Measurements from ENCODE around the gene AMZ2. TPM values are rescaled to one million over a fixed set of nuclear protein-coding genes. Genes with fewer than 3 reads are reported as not detected.
A peak's percentile ranks its signal among the peaks of the same experiment; 100 is the strongest.
"Not testable (repeated sequence)": the region's sequence is repeated elsewhere in the genome, so short reads cannot be mapped to it uniquely, and the experiment has no call there.

AMZ2 gene
- 91.0 TPM for polyA plus RNA-seq (ENCODE audit: insufficient read length)
- long read RNA-seq, donor 1, transcript AMZ2-202 (7 exons, 2,402 nt) = major isoform, 20 of 64 reads
- long read RNA-seq, donor 1, transcript AMZ2-206 (6 exons, 2,257 nt) = major isoform, 20 of 64 reads
- long read RNA-seq, donor 1, partial matches to known transcripts = 22 of 64 reads
- long read RNA-seq, donor 1, other reads (novel, unspliced or antisense) = 0 of 64 reads
- long read RNA-seq, donor 2, transcript AMZ2-206 (6 exons, 2,257 nt) = minor isoform, 12 of 31 reads
- long read RNA-seq, donor 2, transcript AMZ2-202 (7 exons, 2,402 nt) = major isoform, 14 of 31 reads
- long read RNA-seq, donor 2, transcript AMZ2-203 (8 exons, 1,378 nt) = minor isoform, 5 of 31 reads
- long read RNA-seq, donor 2, partial matches to known transcripts = 0 of 31 reads
- long read RNA-seq, donor 2, other reads (novel, unspliced or antisense) = 0 of 31 reads
- long read RNA-seq, donor 3, transcript AMZ2-202 (7 exons, 2,402 nt) = minor isoform, 10 of 35 reads
- long read RNA-seq, donor 3, transcript AMZ2-206 (6 exons, 2,257 nt) = major isoform, 21 of 35 reads
- long read RNA-seq, donor 3, partial matches to known transcripts = 0 of 35 reads
- long read RNA-seq, donor 3, other reads (novel, unspliced or antisense) = 0 of 35 reads
- long read RNA-seq, donor 4, partial matches to known transcripts = 0 of 3 reads
- long read RNA-seq, donor 4, other reads (novel, unspliced or antisense) = 0 of 3 reads
- long read RNA-seq, donor 5, transcript AMZ2-206 (6 exons, 2,257 nt) = major isoform, 40 of 91 reads
- long read RNA-seq, donor 5, transcript AMZ2-203 (8 exons, 1,378 nt) = minor isoform, 7 of 91 reads
- long read RNA-seq, donor 5, transcript AMZ2-202 (7 exons, 2,402 nt) = minor isoform, 24 of 91 reads
- long read RNA-seq, donor 5, partial matches to known transcripts = 14 of 91 reads
- long read RNA-seq, donor 5, other reads (novel, unspliced or antisense) = 6 of 91 reads
- long read RNA-seq, donor 6, transcript AMZ2-202 (7 exons, 2,402 nt) = minor isoform, 14 of 54 reads
- long read RNA-seq, donor 6, transcript AMZ2-206 (6 exons, 2,257 nt) = major isoform, 20 of 54 reads
- long read RNA-seq, donor 6, partial matches to known transcripts = 17 of 54 reads
- long read RNA-seq, donor 6, other reads (novel, unspliced or antisense) = 0 of 54 reads
- long read RNA-seq, donor 7, transcript AMZ2-202 (7 exons, 2,402 nt) = major isoform, 35 of 74 reads
- long read RNA-seq, donor 7, transcript AMZ2-206 (6 exons, 2,257 nt) = minor isoform, 19 of 74 reads
- long read RNA-seq, donor 7, transcript AMZ2-203 (8 exons, 1,378 nt) = minor isoform, 6 of 74 reads
- long read RNA-seq, donor 7, partial matches to known transcripts = 13 of 74 reads
- long read RNA-seq, donor 7, other reads (novel, unspliced or antisense) = 0 of 74 reads
- long read RNA-seq, donor 8, transcript AMZ2-202 (7 exons, 2,402 nt) = major isoform, 5 of 15 reads
- long read RNA-seq, donor 8, partial matches to known transcripts = 5 of 15 reads
- long read RNA-seq, donor 8, other reads (novel, unspliced or antisense) = 0 of 15 reads

GRCh38 chr17:68247445-68248198, at the start of gene AMZ2:
Gene AMZ2 (plus strand): TSS chr17:68248043. CDS start chr17:68250188, 2,145 bp downstream.
- DNase-seq = peak; percentile 93

DNA sequence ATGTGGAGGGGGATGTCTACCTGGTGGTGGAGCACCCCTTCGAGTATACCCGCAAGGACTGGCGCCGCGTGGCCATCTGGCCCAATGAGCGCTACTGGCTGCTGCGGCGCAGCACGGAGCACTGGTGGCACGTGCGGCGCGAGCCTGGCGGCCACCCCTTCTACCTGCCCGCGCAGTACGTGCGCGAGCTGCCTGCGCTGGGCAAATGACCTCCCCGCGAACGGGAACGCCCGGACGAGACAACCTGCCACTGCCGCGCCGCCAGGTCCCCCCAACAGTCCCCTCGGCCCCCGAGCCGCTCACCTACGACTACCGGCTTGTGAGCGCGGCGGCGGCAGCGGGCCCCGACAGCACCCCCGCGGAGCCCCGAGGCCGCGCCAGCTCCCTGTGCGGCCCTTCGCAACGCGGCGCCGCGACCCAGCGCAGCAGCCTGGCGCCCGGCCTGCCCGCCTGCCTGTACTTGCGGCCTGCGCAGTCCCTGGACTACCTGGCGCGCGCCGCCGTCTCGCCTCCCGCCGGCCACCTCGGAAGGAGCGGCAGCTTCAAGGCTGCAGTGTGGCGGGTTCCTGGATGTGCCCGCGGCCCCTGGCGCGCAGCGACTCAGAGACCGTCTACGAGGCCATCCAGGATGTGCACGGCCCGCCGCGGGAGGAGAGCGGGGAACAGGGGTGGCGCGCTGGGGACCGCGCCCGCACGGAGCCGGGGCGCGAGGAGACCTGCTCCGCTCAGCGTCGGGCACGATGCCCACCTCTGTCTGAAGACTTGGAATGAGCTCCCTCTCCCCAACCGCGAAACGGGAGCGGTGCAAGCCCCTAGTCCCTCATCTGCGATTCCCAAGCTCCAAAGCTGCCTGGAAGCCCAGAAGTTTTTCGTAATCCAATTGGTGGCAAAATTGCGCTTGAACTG, 48.7 kb upstream of the AMZ2 start:
- DNase-seq = no peak

DNA sequence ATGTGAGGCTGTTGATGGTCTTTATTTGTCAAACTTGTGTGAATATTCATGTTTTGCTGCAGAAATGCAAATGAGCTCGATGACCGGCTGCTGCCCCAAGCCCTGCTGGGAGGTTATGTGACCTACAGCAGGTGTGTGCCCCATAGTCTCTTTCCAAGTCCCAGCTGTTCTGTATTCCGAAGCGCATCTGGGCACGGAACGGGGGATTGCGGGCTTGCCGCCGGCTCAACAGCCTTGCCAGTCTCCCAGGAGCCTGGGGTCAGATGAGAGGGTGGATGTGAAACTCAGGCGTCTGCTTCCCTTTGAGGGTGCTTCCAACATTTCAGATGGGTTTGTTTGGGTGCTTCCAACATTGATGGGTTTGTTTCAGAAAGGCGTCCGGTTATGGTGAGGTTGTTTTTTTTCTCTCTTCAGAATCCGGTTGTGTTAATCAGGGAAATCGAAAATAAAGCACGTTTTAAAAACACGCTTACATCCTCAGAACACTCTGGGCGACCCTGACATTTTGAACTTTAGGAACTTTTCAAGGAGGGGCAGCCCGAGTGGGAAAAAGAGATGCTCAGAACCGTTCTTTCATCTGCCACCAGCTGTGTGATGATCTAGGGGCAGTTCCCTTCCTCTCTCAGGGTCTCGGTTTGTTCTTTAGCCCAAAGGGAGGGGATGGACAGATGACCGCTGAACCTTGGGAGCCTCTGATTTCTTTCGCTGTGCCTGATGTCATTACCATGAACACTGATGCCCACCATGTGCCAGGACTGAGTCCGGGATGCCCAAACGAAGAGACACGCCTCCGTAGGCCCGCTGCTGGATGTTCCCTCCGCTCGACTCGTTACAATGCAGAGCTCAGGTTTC, 47.8 kb upstream of the AMZ2 start:
- no peak for DNase-seq

DNA sequence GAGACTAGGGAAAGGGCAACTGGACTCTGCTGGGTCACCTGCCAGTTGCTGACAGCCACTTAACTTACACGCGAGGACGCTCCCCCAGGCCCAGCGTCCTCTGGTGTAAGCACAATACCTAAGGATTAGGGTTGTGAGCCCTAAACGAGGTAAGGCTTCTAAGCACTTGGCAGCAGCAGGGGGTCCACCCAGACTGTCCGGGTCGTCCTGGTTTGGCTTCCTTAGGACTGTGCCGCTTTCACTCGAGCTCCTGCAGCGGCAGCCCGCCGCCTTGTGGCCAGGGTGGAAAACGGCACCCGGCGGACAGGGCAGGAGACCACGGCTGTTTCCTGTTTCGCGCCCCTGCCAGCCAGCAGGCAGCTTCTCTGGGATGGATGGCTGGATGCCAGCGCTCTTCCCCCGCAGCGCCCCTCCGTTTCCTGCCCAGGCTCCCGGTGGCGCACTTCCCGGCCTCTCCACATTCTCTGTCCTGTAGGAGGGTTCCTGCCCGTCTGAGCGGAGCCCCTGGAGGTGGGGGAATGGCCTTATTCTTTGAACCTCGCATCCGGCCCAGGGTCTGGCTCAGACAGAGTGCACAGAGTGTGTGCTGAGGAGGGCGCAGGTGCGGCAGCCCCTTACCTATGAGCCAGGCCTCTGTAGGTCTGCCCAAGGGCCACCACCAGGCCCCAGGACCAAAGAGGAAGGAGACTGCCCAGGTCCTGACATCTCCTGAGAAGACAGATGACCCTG, 47.0 kb upstream of the AMZ2 start:
- peak; percentile 73 for DNase-seq

DNA sequence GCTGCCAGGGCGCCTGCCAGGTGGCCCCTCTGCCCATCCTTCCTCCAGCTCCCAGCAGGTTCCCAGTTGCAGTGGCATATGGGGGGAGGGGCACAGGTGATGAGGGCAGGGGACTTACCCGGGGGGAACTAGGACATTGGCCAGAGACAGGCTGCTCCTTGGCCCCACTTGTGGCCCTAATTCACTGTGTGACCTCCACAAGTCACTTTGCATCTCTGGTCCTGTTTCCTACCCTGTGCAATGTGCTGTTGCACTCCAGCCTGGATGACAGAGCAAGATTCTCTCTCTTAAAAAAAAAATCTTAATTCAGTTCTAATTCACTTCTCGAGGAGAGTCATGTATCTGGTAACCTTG, 46.4 kb upstream of the AMZ2 start:
- DNase-seq = not testable (repeated sequence)

DNA sequence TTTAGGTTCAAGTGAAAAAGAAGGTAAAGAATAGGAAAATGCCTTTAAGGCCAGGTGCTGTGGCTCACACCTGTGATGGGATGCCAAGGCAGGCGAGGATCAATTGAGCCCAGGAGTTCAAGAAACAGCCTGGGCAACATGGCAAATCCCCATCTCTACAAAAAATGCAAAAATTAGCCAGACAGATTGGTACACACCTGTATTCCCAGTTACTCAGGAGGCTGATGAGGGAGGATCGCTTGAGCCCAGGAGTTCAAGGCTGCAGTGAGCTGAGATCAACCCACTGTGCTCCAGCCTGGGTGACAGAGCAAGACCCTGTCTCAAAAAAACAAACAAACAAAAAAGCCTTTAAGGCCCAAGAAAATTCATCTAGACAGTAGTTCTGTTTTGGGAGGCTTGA, 45.5 kb upstream of the AMZ2 start:
- DNase-seq = not testable (repeated sequence)

- DNase-seq = no peak
These were observed 43.1 kb upstream of the AMZ2 start for GRCh38 chr17:68204736-68205135.

GRCh38 chr17:68205251-68205807, 42.5 kb upstream of the AMZ2 start:
- DNase-seq = peak; percentile 94

GRCh38 chr17:68205808-68206720, 41.8 kb upstream of the AMZ2 start:
- no peak for DNase-seq

DNA sequence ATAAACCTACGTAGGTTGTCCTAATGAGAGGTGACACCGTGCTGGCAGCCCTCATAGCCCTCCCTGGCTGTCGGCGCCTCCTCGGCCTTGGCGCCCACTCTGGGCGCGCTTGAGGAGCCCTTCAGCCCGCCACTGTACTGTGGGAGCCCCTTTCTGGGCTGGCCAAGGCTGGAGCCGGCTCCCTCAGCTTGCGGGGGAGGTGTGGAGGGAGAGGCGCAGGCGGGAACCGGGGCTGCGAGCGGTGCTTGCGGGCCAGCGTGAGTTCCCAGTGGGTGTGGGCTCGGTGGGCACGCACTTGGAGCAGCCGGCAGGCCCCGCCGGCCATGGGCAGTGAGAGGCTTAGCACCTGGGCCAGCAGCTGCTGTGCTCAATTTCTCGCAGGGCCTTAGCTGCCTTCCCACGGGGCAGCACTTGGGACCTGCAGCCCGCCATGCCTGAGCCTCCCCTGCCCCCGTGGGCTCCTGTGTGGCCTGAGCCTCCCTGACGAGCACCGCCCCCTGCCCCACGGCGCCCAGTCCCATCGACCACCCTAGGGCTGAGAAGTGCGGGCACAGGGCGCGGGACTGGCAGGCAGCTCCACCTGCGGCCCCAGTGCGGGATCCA, 40.1 kb upstream of the AMZ2 start:
- DNase-seq = no peak

DNA sequence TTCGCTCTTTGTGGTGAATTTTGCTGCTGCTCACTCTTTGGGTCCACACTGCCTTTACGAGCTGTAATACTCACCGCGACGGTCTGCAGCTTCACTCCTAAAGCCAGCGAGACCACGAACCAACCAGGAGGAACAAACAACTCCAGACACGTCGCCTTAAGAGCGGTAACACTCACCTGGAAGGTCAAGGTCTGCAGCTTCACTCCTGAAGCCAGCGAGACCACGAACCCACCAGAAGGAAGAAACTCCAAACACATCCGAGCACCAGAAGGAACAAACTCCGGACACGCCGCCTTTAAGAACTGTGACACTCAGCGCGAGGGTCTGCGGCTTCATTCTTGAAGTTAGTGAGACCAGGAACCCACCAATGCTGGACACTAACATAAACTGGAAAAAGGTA, 39.2 kb upstream of the AMZ2 start:
- DNase-seq = not testable (repeated sequence)

- not testable (repeated sequence) for DNase-seq
These were observed 38.5 kb upstream of the AMZ2 start for GRCh38 chr17:68209191-68209900.

GRCh38 chr17:68210570-68211315, 37.1 kb upstream of the AMZ2 start:
- no peak for DNase-seq

All from left kidney (tissue), 8 donors.